ENCODE results near the gene DAGLB.
"Not testable (repeated sequence)": the region's sequence is repeated elsewhere in the genome, so short reads cannot be mapped to it uniquely, and the experiment has no call there.

Gene DAGLB

DNA sequence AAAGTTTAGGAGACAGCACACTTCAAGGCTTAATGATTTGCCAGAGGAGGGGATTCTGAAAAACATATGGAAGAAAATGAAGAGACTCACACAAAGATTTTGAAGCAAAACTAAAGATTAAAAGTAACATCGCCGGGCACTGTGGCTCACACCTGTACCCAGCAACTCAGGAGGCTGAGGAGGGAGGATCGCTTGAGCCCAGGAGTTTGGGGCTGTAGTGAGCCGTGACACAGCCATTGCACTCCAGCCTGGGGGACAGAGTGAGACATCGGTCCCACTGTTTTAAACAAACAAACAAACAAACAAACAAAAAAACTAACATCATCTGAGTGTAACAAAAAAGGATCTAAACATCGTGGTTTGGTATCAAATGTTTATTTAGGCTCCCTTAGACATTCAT lies 33.7 kb upstream of the DAGLB start:
- H3K4me3 ChIP-seq (ENCODE audit: low read length) = no peak overlapping the region
- no peaks in the 10 kb centered on the region for H3K27me3 ChIP-seq (ENCODE audit: control insufficient read depth, insufficient read depth, low read length)
- no peaks in the 10 kb centered on the region for H3K9me3 ChIP-seq (ENCODE audit: control insufficient read depth, low read length)
- peak overlapping the region; percentile 22 for H3K9ac ChIP-seq (ENCODE audit: low read length)
- H3K36me3 ChIP-seq (ENCODE audit: control insufficient read depth, insufficient read depth, low read length) = no peaks in the 10 kb centered on the region
- peaks cover 42% of the 10 kb centered on the region for H3K4me1 ChIP-seq (ENCODE audit: control insufficient read depth, insufficient read depth, low read length)

DNA sequence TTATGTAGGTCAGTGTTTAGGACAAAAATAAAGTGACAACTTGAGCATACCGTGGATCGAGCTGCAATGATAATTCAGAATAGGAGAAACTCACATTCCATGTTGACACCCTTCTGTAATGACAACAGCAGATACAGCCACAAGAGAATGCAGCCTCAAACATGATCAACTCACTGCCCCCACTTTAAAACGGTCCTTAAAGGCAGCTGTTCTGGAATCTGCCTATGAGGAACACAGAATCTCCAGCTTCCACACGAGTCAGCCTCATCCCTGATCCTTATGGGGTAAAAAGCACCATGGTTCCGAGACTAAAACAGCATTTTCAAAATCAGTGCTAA lies 32.5 kb upstream of the DAGLB start:
- Histone ChIP-seq H3K9me3 (ENCODE audit: control insufficient read depth, low read length) (no peaks in the 10 kb centered on the region), H3K9ac (ENCODE audit: low read length) (peak overlapping the region; percentile 0), H3K4me3 (ENCODE audit: low read length) (no peak overlapping the region)

GRCh38 chr7:6479067-6479466 lies 31.3 kb upstream of the DAGLB start:
- Histone ChIP-seq H3K4me3 (ENCODE audit: low read length) (no peak overlapping the region), H3K9ac (ENCODE audit: low read length) (no peak overlapping the region), H3K9me3 (ENCODE audit: control insufficient read depth, low read length) (no peaks in the 10 kb centered on the region), H3K27me3 (ENCODE audit: control insufficient read depth, insufficient read depth, low read length) (no peaks in the 10 kb centered on the region), H3K36me3 (ENCODE audit: control insufficient read depth, insufficient read depth, low read length) (no peaks in the 10 kb centered on the region), H3K4me1 (ENCODE audit: control insufficient read depth, insufficient read depth, low read length) (peaks cover 44% of the 10 kb centered on the region)

More for the DNA sequence above, 32.5 kb upstream of the DAGLB start:
- H3K4me1 ChIP-seq (ENCODE audit: control insufficient read depth, insufficient read depth, low read length) = peaks cover 46% of the 10 kb centered on the region
- no peaks in the 10 kb centered on the region for H3K27me3 ChIP-seq (ENCODE audit: control insufficient read depth, insufficient read depth, low read length)
- H3K36me3 ChIP-seq (ENCODE audit: control insufficient read depth, insufficient read depth, low read length) = no peaks in the 10 kb centered on the region

GRCh38 chr7:6478186-6478585 lies 30.4 kb upstream of the DAGLB start:
- H3K36me3 ChIP-seq (ENCODE audit: control insufficient read depth, insufficient read depth, low read length) = no peaks in the 10 kb centered on the region
- H3K4me1 ChIP-seq (ENCODE audit: control insufficient read depth, insufficient read depth, low read length) = peaks cover 44% of the 10 kb centered on the region
- H3K27me3 ChIP-seq (ENCODE audit: control insufficient read depth, insufficient read depth, low read length) = no peaks in the 10 kb centered on the region
- H3K4me3 ChIP-seq (ENCODE audit: low read length) = no peak overlapping the region
- H3K9ac ChIP-seq (ENCODE audit: low read length) = no peak overlapping the region
- H3K9me3 ChIP-seq (ENCODE audit: control insufficient read depth, low read length) = no peaks in the 10 kb centered on the region

- peak overlapping the region; percentile 20 for H3K9ac ChIP-seq (ENCODE audit: low read length)
- H3K4me1 ChIP-seq (ENCODE audit: control insufficient read depth, insufficient read depth, low read length) = peaks cover 44% of the 10 kb centered on the region
- H3K27me3 ChIP-seq (ENCODE audit: control insufficient read depth, insufficient read depth, low read length) = no peaks in the 10 kb centered on the region
- peaks cover 4% of the 10 kb centered on the region for H3K36me3 ChIP-seq (ENCODE audit: control insufficient read depth, insufficient read depth, low read length)
- no peaks in the 10 kb centered on the region for H3K9me3 ChIP-seq (ENCODE audit: control insufficient read depth, low read length)
- no peak overlapping the region for H3K4me3 ChIP-seq (ENCODE audit: low read length)
Measured at GRCh38 chr7:6477318-6477660, 29.5 kb upstream of the DAGLB start.

- Histone ChIP-seq H3K27me3 (ENCODE audit: control insufficient read depth, insufficient read depth, low read length) (no peaks in the 10 kb centered on the region), H3K36me3 (ENCODE audit: control insufficient read depth, insufficient read depth, low read length) (peaks cover 10% of the 10 kb centered on the region), H3K9ac (ENCODE audit: low read length) (peak overlapping the region; percentile 20), H3K4me1 (ENCODE audit: control insufficient read depth, insufficient read depth, low read length) (peaks cover 44% of the 10 kb centered on the region), H3K9me3 (ENCODE audit: control insufficient read depth, low read length) (no peaks in the 10 kb centered on the region), H3K4me3 (ENCODE audit: low read length) (no peak overlapping the region)
Measured at GRCh38 chr7:6476596-6477317, 29.0 kb upstream of the DAGLB start.

DNA sequence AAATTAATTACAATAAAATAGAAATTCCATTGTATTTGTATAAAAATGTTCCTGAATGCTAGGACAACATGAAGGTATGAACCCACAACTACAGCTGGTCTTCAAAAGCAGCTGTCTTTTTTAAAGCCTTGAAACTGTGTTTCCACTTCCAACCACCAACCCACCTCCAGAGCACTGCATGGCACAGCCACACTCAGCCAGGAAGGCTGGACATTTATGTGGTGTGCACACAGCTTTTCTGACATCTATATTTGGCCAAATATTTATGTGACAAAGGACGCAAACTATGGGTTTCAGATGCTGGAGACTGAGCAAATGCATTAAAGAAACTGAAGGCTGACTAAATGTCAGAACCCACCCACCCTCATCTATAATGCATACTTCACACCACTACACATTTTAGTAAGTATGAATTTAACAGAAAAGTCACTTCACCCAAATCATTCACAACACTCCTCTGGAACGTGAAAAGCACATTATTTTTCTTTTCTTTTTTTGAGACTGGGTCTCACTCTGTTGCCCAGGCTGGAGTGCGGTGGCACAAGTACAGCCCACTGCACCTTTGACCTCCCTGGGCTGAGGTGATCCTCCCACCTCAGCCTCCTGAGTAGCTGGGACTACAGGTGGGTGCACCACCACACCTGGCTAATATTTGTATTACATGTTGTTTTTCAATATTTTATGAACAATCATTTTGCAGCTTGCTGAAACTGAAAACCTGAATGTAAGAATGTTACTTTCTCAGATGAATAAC lies 27.9 kb upstream of the DAGLB start:
- Histone ChIP-seq H3K9me3 (ENCODE audit: control insufficient read depth, low read length) (no peaks in the 10 kb centered on the region), H3K27me3 (ENCODE audit: control insufficient read depth, insufficient read depth, low read length) (no peaks in the 10 kb centered on the region), H3K36me3 (ENCODE audit: control insufficient read depth, insufficient read depth, low read length) (peaks cover 15% of the 10 kb centered on the region), H3K4me3 (ENCODE audit: low read length) (no peak overlapping the region), H3K9ac (ENCODE audit: low read length) (no peak overlapping the region), H3K4me1 (ENCODE audit: control insufficient read depth, insufficient read depth, low read length) (peaks cover 38% of the 10 kb centered on the region)

- Histone ChIP-seq H3K4me1 (ENCODE audit: control insufficient read depth, insufficient read depth, low read length) (peaks cover 5% of the 10 kb centered on the region), H3K9me3 (ENCODE audit: control insufficient read depth, low read length) (no peaks in the 10 kb centered on the region)
Measured at GRCh38 chr7:6465862-6466261, 18.1 kb upstream of the DAGLB start.

DNA sequence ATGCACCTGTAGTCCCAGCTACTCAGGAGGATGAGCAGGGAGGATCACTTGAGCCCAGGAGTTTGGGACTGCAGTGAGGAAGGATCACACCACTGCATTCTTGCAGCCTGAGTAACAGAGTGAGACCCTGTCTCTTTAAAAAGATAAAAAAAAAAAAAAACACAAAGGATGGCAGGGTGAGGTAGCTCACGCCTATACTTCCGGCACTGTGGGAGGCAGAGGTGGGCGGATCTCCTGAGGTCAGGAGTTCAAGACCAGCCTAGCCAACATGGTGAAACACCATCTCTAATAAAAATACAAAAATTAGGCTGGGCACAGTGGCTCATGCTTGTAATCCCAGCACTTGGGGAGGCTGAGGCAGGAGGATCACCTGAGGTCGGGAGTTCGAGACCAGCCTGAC lies 15.9 kb upstream of the DAGLB start:
- not testable (repeated sequence) for H3K4me3 ChIP-seq (ENCODE audit: low read length); H3K9me3 ChIP-seq (ENCODE audit: control insufficient read depth, low read length); H3K36me3 ChIP-seq (ENCODE audit: control insufficient read depth, insufficient read depth, low read length); H3K9ac ChIP-seq (ENCODE audit: low read length); H3K27me3 ChIP-seq (ENCODE audit: control insufficient read depth, insufficient read depth, low read length)
- peaks cover 15% of the 10 kb centered on the region for H3K4me1 ChIP-seq (ENCODE audit: control insufficient read depth, insufficient read depth, low read length)

More at GRCh38 chr7:6465862-6466261, 18.1 kb upstream of the DAGLB start:
- Histone ChIP-seq H3K9ac (ENCODE audit: low read length) (no peak overlapping the region), H3K27me3 (ENCODE audit: control insufficient read depth, insufficient read depth, low read length) (no peaks in the 10 kb centered on the region), H3K36me3 (ENCODE audit: control insufficient read depth, insufficient read depth, low read length) (peaks cover 7% of the 10 kb centered on the region), H3K4me3 (ENCODE audit: low read length) (no peak overlapping the region)

GRCh38 chr7:6461946-6462550 lies 14.3 kb upstream of the DAGLB start:
- H3K36me3 ChIP-seq (ENCODE audit: control insufficient read depth, insufficient read depth, low read length) = peaks cover 7% of the 10 kb centered on the region
- H3K4me1 ChIP-seq (ENCODE audit: control insufficient read depth, insufficient read depth, low read length) = peaks cover 15% of the 10 kb centered on the region
- H3K9me3 ChIP-seq (ENCODE audit: control insufficient read depth, low read length) = no peaks in the 10 kb centered on the region
- H3K27me3 ChIP-seq (ENCODE audit: control insufficient read depth, insufficient read depth, low read length) = no peaks in the 10 kb centered on the region
- H3K4me3 ChIP-seq (ENCODE audit: low read length) = no peak overlapping the region
- H3K9ac ChIP-seq (ENCODE audit: low read length) = no peak overlapping the region

DNA sequence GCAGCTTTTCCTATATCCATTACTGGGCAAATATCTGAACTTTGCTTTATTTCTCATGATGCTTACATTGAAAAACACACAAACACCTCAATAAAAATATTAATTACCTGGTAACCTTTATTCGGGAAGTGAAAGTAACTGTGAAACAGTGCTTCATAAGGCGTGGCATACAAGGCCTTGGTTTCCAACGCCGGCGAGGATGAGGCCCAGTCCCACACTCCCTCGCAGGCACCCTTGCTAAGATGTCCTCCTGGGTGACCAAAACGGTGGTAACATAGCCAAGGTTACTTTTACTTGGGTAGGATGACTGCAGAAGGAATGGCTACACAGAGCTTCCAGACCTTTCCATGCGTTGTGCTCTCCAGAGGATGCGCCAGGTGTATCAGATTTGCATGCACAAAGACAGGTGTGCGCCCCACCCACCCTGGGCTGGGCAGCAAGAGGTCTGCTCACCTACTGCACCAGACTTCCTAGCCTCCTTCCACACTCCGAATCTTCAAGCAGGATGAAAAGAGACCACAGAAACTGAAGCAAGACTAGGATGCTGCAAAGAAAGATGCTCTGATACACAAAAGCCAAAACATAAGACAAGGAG lies 13.3 kb upstream of the DAGLB start:
- H3K4me3 ChIP-seq (ENCODE audit: low read length) = no peak overlapping the region
- no peaks in the 10 kb centered on the region for H3K27me3 ChIP-seq (ENCODE audit: control insufficient read depth, insufficient read depth, low read length)
- no peaks in the 10 kb centered on the region for H3K9me3 ChIP-seq (ENCODE audit: control insufficient read depth, low read length)
- no peak overlapping the region for H3K9ac ChIP-seq (ENCODE audit: low read length)
- peaks cover 15% of the 10 kb centered on the region for H3K4me1 ChIP-seq (ENCODE audit: control insufficient read depth, insufficient read depth, low read length)
- H3K36me3 ChIP-seq (ENCODE audit: control insufficient read depth, insufficient read depth, low read length) = peaks cover 7% of the 10 kb centered on the region

GRCh38 chr7:6460303-6460702 lies 12.5 kb upstream of the DAGLB start:
- peaks cover 15% of the 10 kb centered on the region for H3K4me1 ChIP-seq (ENCODE audit: control insufficient read depth, insufficient read depth, low read length)
- no peaks in the 10 kb centered on the region for H3K27me3 ChIP-seq (ENCODE audit: control insufficient read depth, insufficient read depth, low read length)
- no peaks in the 10 kb centered on the region for H3K9me3 ChIP-seq (ENCODE audit: control insufficient read depth, low read length)
- no peak overlapping the region for H3K4me3 ChIP-seq (ENCODE audit: low read length)
- H3K36me3 ChIP-seq (ENCODE audit: control insufficient read depth, insufficient read depth, low read length) = peaks cover 3% of the 10 kb centered on the region
- H3K9ac ChIP-seq (ENCODE audit: low read length) = peak overlapping the region; percentile 22
